Neural crest cell (in vitro differentiated cells): ENCODE measurements around the gene TAPT1. TPM values are rescaled to one million over a fixed set of nuclear protein-coding genes. Genes with fewer than 3 reads are reported as not detected.
"Not testable (repeated sequence)": the region's sequence is repeated elsewhere in the genome, so short reads cannot be mapped to it uniquely, and the experiment has no call there.

Source experiments
- DNase-seq: peaks from one replicate; pipeline ENCODE4 v3.0.0; 2021; ENCODE audit warnings: low read depth, mixed read lengths, low spot score
- H3K27ac Mint-ChIP-seq: one replicate; pipeline ENCODE4 v1.8.0; 2021; ENCODE audit warnings: mild to moderate bottlenecking, mixed read lengths; ENCODE audit not compliant: unreplicated experiment
- H3K27me3 Mint-ChIP-seq: 2 replicates; pipeline ENCODE4 v1.8.0; 2021; ENCODE audit warnings: low read depth, mild to moderate bottlenecking, mixed read lengths
- H3K36me3 Mint-ChIP-seq: 2 replicates; pipeline ENCODE4 v1.8.0; 2021; ENCODE audit warnings: low read depth, mild to moderate bottlenecking, mixed read lengths
- H3K4me1 Mint-ChIP-seq: 2 replicates; pipeline ENCODE4 v1.8.0; 2021; ENCODE audit warnings: mixed read lengths
- H3K4me3 Mint-ChIP-seq: one replicate; pipeline ENCODE4 v1.8.0; 2021; ENCODE audit warnings: mild to moderate bottlenecking, mixed read lengths
- H3K9me3 Mint-ChIP-seq: 2 replicates; pipeline ENCODE4 v1.8.0; 2021; ENCODE audit warnings: mixed read lengths
- total RNA-seq: library from RNA; stranded (reverse); gene quantifications from 2 replicates; pipeline ENCODE4 v1.2.1, GENCODE V29; 2021
- TF ChIP-seq, protein P1 (sequence below): fragments of 200-600 bp; sonication (generic); conservative IDR thresholded peaks from 2 replicates; pipeline ENCODE4 v1.5.0; 2021; ENCODE audit warnings: antibody characterized with exemption, mild to moderate bottlenecking

The TAPT1 gene
- total RNA-seq, 1 donor from 2014 or later = 18.1 TPM

DNA sequence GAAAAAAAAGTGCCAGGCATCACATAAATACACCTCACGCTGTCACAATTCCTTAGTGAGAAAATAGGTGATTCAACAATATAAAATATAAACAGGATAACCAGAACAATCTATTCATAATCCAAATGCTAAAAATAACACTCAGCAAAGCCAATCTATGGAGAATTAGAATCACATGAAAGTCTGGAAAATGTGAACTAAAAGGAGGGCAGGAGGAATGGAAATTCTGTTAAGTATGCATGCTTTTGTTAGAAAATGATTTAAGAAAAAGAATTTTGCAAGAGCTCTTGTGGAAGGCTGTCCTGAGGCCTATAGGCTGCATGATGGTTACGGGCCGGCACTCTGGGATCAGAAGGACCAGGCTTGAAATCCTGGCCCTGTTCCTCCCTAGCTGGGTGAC lies 71.8 kb downstream of the TAPT1 start:
- no peak for DNase-seq
- Mint-ChIP-seq H3K9me3 (no peaks in the 10 kb centered on the region), H3K27ac (no peak overlapping the region), H3K4me1 (peaks cover 12% of the 10 kb centered on the region), H3K36me3 (no peaks in the 10 kb centered on the region), H3K4me3 (no peak overlapping the region), H3K27me3 (peaks cover 11% of the 10 kb centered on the region)
- TF ChIP-seq, protein P1, sequence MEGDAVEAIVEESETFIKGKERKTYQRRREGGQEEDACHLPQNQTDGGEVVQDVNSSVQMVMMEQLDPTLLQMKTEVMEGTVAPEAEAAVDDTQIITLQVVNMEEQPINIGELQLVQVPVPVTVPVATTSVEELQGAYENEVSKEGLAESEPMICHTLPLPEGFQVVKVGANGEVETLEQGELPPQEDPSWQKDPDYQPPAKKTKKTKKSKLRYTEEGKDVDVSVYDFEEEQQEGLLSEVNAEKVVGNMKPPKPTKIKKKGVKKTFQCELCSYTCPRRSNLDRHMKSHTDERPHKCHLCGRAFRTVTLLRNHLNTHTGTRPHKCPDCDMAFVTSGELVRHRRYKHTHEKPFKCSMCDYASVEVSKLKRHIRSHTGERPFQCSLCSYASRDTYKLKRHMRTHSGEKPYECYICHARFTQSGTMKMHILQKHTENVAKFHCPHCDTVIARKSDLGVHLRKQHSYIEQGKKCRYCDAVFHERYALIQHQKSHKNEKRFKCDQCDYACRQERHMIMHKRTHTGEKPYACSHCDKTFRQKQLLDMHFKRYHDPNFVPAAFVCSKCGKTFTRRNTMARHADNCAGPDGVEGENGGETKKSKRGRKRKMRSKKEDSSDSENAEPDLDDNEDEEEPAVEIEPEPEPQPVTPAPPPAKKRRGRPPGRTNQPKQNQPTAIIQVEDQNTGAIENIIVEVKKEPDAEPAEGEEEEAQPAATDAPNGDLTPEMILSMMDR = no peak

DNA sequence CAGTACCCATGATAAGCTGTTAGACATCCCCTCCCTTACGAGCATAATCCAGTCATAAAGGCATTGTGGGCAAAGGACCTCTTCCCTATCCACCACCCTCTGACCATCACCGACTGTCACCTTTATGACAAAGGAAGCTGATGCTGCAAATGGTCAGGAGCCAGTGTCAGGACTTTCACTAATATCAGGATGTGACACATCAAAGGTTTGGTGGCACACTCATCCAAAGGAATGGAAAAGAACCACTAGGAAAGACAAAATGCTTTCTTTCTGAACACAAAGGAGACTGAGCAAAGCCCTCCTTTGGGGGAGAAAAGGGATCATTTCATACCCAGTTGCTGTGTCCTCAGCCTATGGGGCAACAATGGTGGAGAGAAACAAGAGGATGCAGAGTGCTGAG lies 75.6 kb downstream of the TAPT1 start:
- peaks cover 4% of the 10 kb centered on the region for H3K9me3 Mint-ChIP-seq
- TF ChIP-seq, protein P1 = no peak
- H3K27me3 Mint-ChIP-seq = peaks cover 4% of the 10 kb centered on the region
- no peak overlapping the region for H3K27ac Mint-ChIP-seq
- H3K4me3 Mint-ChIP-seq = no peak overlapping the region
- H3K36me3 Mint-ChIP-seq = no peaks in the 10 kb centered on the region
- H3K4me1 Mint-ChIP-seq = no peaks in the 10 kb centered on the region
- no peak for DNase-seq

DNA sequence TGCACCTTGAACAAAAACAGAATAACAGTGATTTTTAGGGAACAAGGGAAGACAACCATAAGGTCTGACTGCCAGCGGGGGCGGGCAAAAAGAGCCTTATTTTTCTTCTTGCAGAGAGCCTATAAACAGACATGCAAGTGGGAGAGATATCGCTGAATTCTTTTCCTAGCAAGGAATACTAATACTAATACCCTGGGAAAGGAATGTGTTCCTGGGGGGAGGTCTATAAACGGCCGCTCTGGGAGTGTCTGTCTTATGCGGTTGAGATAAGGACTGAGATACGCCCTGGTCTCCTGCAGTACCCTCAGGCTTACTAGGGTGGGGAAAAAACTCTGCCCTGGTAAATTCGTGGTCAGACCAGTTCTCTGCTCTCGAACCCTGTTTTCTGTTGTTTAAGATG lies 81.4 kb downstream of the TAPT1 start:
- H3K4me1 Mint-ChIP-seq, DNase-seq, H3K27me3 Mint-ChIP-seq: not testable (repeated sequence)

DNA sequence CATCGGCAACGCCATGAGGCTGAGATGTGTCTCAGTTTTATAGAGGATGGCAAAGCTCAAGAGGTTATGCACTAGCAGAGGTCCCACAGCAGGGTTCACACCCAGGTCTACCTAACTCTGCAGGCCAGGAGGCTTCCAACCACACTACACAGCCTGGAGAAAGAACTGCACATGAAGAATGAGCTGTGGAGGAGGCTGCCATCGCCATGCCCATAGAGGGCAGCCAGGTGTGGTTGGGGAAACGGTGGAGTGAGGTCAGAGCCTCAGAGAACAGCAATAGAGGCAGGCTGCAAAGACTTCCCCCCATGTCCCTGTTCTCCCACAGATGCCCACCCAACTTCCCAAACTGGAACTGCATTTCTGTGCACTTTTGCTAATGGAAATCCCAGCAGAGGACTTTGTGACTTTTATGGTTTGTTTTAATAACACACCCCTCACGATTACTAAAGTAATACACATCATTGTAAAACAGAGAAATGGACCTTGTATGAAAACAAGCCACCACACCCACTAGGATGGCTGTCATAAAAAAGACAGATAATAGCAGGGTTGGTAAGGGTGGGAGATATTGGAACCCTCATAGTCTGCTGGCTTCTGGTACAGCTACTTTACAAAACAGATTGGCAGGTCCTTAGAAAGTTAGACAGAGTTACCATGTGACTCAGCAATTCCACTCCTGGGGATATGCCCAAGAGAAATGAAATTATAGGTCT lies 83.5 kb downstream of the TAPT1 start:
- no peak for DNase-seq
- no peak overlapping the region for H3K27ac Mint-ChIP-seq
- H3K27me3 Mint-ChIP-seq = no peaks in the 10 kb centered on the region
- H3K4me3 Mint-ChIP-seq = no peak overlapping the region
- TF ChIP-seq, protein P1 = no peak
- H3K9me3 Mint-ChIP-seq = peaks cover 12% of the 10 kb centered on the region
- H3K36me3 Mint-ChIP-seq = peaks cover 9% of the 10 kb centered on the region
- H3K4me1 Mint-ChIP-seq = no peaks in the 10 kb centered on the region

More for the DNA sequence above, 81.4 kb downstream of the TAPT1 start:
- H3K27ac Mint-ChIP-seq, H3K4me3 Mint-ChIP-seq, H3K36me3 Mint-ChIP-seq: not testable (repeated sequence)
- peaks cover 12% of the 10 kb centered on the region for H3K9me3 Mint-ChIP-seq

DNA sequence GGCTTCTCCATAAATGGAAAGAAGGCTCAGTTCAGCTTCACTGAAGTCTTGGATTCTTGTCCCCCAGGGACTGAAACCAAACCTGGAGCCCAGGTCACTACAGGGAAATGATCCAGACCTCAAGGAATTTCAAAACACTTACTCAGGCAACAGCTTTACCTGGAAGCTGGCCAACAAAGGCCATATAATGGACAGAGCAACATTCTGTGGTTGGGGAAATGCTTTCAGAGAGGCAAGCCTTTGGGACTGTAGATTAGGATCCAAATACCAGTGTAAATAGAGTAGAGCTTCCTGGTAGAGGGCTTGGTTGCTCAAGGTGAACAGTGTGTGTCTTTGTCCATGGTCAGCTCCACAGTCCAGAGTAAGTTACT lies 85.4 kb downstream of the TAPT1 start:
- no peak for DNase-seq
- TF ChIP-seq, protein P1 = no peak
- Mint-ChIP-seq H3K36me3 (peaks cover 9% of the 10 kb centered on the region), H3K4me3 (no peak overlapping the region), H3K27ac (no peak overlapping the region), H3K4me1 (no peaks in the 10 kb centered on the region), H3K27me3 (no peaks in the 10 kb centered on the region), H3K9me3 (peaks cover 10% of the 10 kb centered on the region)

DNA sequence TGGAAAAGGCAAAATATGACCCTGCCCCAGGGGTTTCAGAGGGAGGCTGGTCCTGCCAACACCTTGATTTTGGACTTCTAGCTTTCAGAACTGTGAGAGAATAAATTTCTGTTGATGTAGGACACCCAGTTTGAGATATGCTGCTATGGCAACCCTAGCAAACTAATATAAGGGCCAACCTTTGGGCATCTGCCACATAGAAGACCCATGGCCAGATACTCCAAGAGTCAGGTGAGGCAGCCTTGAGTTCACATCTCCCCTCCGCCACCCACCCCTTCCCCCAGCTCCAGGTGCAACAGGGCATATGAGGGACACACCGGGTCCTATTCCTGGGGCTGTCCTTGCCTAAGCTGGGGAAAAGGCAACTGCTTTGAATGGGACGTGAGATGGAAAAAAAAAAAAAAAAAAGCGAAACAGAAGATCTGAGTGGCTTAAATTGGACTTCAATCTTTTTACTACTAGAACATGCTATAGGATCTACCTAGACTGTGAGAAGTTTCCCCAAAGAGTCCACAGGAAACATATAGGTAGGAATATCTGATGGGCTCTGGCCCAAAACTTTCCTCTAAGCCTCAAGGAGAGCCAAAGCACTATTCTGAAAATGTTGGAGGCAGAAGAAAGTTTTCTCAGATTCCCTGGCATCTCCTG lies 85.9 kb downstream of the TAPT1 start:
- Mint-ChIP-seq H3K4me3 (no peak overlapping the region), H3K9me3 (peaks cover 6% of the 10 kb centered on the region), H3K27ac (no peak overlapping the region), H3K4me1 (no peaks in the 10 kb centered on the region), H3K27me3 (no peaks in the 10 kb centered on the region), H3K36me3 (peaks cover 6% of the 10 kb centered on the region)
- TF ChIP-seq, protein P1 = no peak
- DNase-seq = no peak
